ENCODE results near the gene LFNG. TPM values are rescaled to one million over a fixed set of nuclear protein-coding genes. Genes with fewer than 3 reads are reported as not detected.

Gene LFNG
- total and polyA plus RNA-seq, 2 of the 13 experiments (the other 11 are each of a cell fraction or from before 2014, with no cell fraction given), result 0.44 to 1.5 TPM

GRCh38 chr7:2559283-2559950 lies 39.8 kb downstream of the LFNG start (continued):
- TF ChIP-seq MED1 (CRISPR knock-in tag; IDR thresholded peaks at IDR 0.05), result no peak
- no peak for TF ChIP-seq ZNF468 (CRISPR knock-in tag; IDR thresholded peaks at IDR 0.05)
- TF ChIP-seq MXD1 (CRISPR knock-in tag; IDR thresholded peaks at IDR 0.05), result peak; percentile 11; the same call in 1 of the 2 replicates
- no peak for TF ChIP-seq ZNF343 (CRISPR knock-in tag; IDR thresholded peaks at IDR 0.05)
- TF ChIP-seq CEBPG (CRISPR knock-in tag; IDR thresholded peaks at IDR 0.05), result no peak
- 0 out of 2 replicates have a peak, but pooled peaks have one; percentile 3 for TF ChIP-seq MAX (IDR thresholded peaks at IDR 0.05)
- TF ChIP-seq ZNF563 (CRISPR knock-in tag; IDR thresholded peaks at IDR 0.05), result peak; percentile 50; the same call in 1 of the 2 replicates
- TF ChIP-seq ZNF260 (CRISPR knock-in tag; IDR thresholded peaks at IDR 0.05; ENCODE audit: borderline replicate concordance, low read depth), result no peak
- TF ChIP-seq ZNF230 (CRISPR knock-in tag; IDR thresholded peaks at IDR 0.05), result 0 out of 2 replicates have a peak, but pooled peaks have one; percentile 7
- TF ChIP-seq HINFP (CRISPR knock-in tag; IDR thresholded peaks at IDR 0.05; ENCODE audit: low read depth), result no peak
- no peak for TF ChIP-seq SP2 (CRISPR knock-in tag; IDR thresholded peaks at IDR 0.05)
- no peak for TF ChIP-seq ATF3 (CRISPR knock-in tag; IDR thresholded peaks at IDR 0.05)
- no peak for TF ChIP-seq ZNF430 (CRISPR knock-in tag; IDR thresholded peaks at IDR 0.05)
- no peak for TF ChIP-seq SAP130 (CRISPR knock-in tag; IDR thresholded peaks at IDR 0.05; ENCODE audit: low read depth)
- peak; percentile 30; the same call in 1 of the 2 replicates for TF ChIP-seq ZNF687 (CRISPR knock-in tag; IDR thresholded peaks at IDR 0.05)
- no peak for TF ChIP-seq ZBTB44 (CRISPR knock-in tag; IDR thresholded peaks at IDR 0.05)
- TF ChIP-seq ZNF7 (CRISPR knock-in tag; IDR thresholded peaks at IDR 0.05), result no peak
- 0 out of 2 replicates have a peak, but pooled peaks have one; percentile 73 for TF ChIP-seq HES4 (CRISPR knock-in tag; IDR thresholded peaks at IDR 0.05; ENCODE audit: borderline replicate concordance)
- TF ChIP-seq MIER2 (CRISPR knock-in tag; IDR thresholded peaks at IDR 0.05), result no peak
- peak; percentile 64; the same call in 1 of the 2 replicates for TF ChIP-seq TOPORS (CRISPR knock-in tag; IDR thresholded peaks at IDR 0.05)

Data from HepG2 (cell line).